CD14-positive monocyte (primary cell): Measurements from ENCODE around the gene RBM45. TPM values are rescaled to one million over a fixed set of nuclear protein-coding genes. Genes with fewer than 3 reads are reported as not detected.

Experiments used
- DNase-seq, 3 donors: peaks; one replicate each; pipeline ENCODE4 v3.0.0-alpha.2; 2011 to 2022
- H2AFZ ChIP-seq: 2 replicates; pipeline ENCODE4 v1.6.0; 2012; ENCODE audit warnings: mild to moderate bottlenecking, low read depth, low read length, inconsistent platforms; ENCODE audit not compliant: insufficient read depth, poor library complexity, severe bottlenecking
- H3K27ac ChIP-seq, 2 donors: 1 replicate in 1 of 2; 2 replicates in 1 of 2; pipeline ENCODE4 v1.5.1; 2012 to 2013; ENCODE audit warnings: low read length in 2 of 2, control low read depth in 1 of 2, inconsistent platforms in 1 of 2, low read depth in 1 of 2, mild to moderate bottlenecking in 1 of 2
- H3K27me3 ChIP-seq, 2 donors: one replicate each; pipeline versions ENCODE4 v1.6.0 to v1.6.1; 2011 to 2013; ENCODE audit warnings: low read length in 2 of 2; ENCODE audit not compliant: control insufficient read depth in 2 of 2, insufficient read depth in 2 of 2
- H3K36me3 ChIP-seq, 2 donors: replicated peaks in 1 of 2; 1 replicate in 1 of 2; 2 replicates in 1 of 2; pipeline versions ENCODE4 v1.5.1 to v1.6.1; 2012 to 2013; ENCODE audit warnings: low read length in 2 of 2, control low read depth in 1 of 2, inconsistent platforms in 1 of 2, mild to moderate bottlenecking in 1 of 2; ENCODE audit not compliant: insufficient read depth in 2 of 2, control insufficient read depth in 1 of 2
- H3K4me1 ChIP-seq, 2 donors: 1 replicate in 1 of 2; 2 replicates in 1 of 2; pipeline versions ENCODE4 v1.5.1 to v1.6.1; 2012 to 2013; ENCODE audit warnings: low read length in 2 of 2, control low read depth in 1 of 2, inconsistent platforms in 1 of 2, mild to moderate bottlenecking in 1 of 2, moderate library complexity in 1 of 2; ENCODE audit not compliant: insufficient read depth in 2 of 2, control insufficient read depth in 1 of 2
- H3K4me2 ChIP-seq: replicated peaks from 2 replicates; pipeline ENCODE3; 2012; ENCODE audit warnings: low read length, moderate library complexity, mild to moderate bottlenecking; ENCODE audit not compliant: poor library complexity, severe bottlenecking; ENCODE audit errors: extremely low read depth
- H3K4me3 ChIP-seq, 3 experiments: fragments of 200-600 bp in 1 of 3; sonication (generic) in 1 of 3; replicated peaks in 1 of 3; 1 replicate in 2 of 3; 2 replicates in 1 of 3; pipeline ENCODE4 v1.5.1; 2011 to 2013; ENCODE audit warnings: low read length in 3 of 3, mild to moderate bottlenecking in 3 of 3, control low read depth in 2 of 3, low read depth in 2 of 3, inconsistent platforms in 1 of 3, moderate library complexity in 1 of 3
- H3K79me2 ChIP-seq: 2 replicates; pipeline ENCODE4 v1.6.0; 2012; ENCODE audit warnings: mild to moderate bottlenecking, control low read depth, inconsistent platforms, low read length, moderate library complexity; ENCODE audit not compliant: insufficient read depth
- H3K9ac ChIP-seq: 2 replicates; pipeline ENCODE4 v1.6.0; 2017; ENCODE audit warnings: low read length, mild to moderate bottlenecking; ENCODE audit not compliant: insufficient read depth, poor library complexity, severe bottlenecking
- H3K9me3 ChIP-seq, 2 donors: replicated peaks in 1 of 2; 1 replicate in 1 of 2; 2 replicates in 1 of 2; pipeline versions ENCODE4 v1.5.1 to v1.6.1; 2012 to 2013; ENCODE audit warnings: low read length in 2 of 2, control low read depth in 1 of 2; ENCODE audit not compliant: control insufficient read depth in 1 of 2, insufficient read depth in 1 of 2
- H4K20me1 ChIP-seq: 2 replicates; pipeline ENCODE4 v1.6.0; 2012; ENCODE audit warnings: mild to moderate bottlenecking, low read length, control low read depth, moderate library complexity; ENCODE audit not compliant: insufficient read depth
- H3K27ac Mint-ChIP-seq, 7 donors: one replicate each; pipeline ENCODE4 v1.8.0; 2020; ENCODE audit warnings: mild to moderate bottlenecking in 7 of 7, mixed read lengths in 7 of 7, moderate library complexity in 6 of 7, inconsistent platforms in 2 of 7
- H3K27me3 Mint-ChIP-seq, 3 donors: one replicate each; pipeline ENCODE4 v1.8.0; 2021 to 2022; ENCODE audit warnings: low read depth in 3 of 3, mild to moderate bottlenecking in 3 of 3, mixed read lengths in 3 of 3, moderate library complexity in 3 of 3, inconsistent platforms in 1 of 3
- H3K36me3 Mint-ChIP-seq, 2 donors: one replicate each; pipeline ENCODE4 v1.8.0; 2020; ENCODE audit warnings: mixed read lengths in 2 of 2, inconsistent platforms in 1 of 2, mild to moderate bottlenecking in 1 of 2
- H3K4me1 Mint-ChIP-seq: one replicate; pipeline ENCODE4 v1.8.0; 2020; ENCODE audit warnings: mild to moderate bottlenecking, mixed read lengths
- H3K4me3 Mint-ChIP-seq, 2 donors: one replicate each; pipeline ENCODE4 v1.8.0; 2020; ENCODE audit warnings: mild to moderate bottlenecking in 2 of 2, mixed read lengths in 2 of 2, moderate library complexity in 1 of 2
- H3K9me3 Mint-ChIP-seq, 7 donors: one replicate each; pipeline ENCODE4 v1.8.0; 2020 to 2022; ENCODE audit warnings: mixed read lengths in 7 of 7, mild to moderate bottlenecking in 6 of 7, moderate library complexity in 6 of 7, inconsistent platforms in 2 of 7
- CTCF ChIP-seq: fragments of 200-600 bp; IDR thresholded peaks from one replicate; pipeline ENCODE4 v1.8.0; 2022; ENCODE audit warnings: antibody characterized with exemption, mild to moderate bottlenecking
- WGBS: methylation state at CpG from one replicate; pipeline ENCODE4 v1.1.5; 2013; ENCODE audit warnings: missing lambda C conversion rate; ENCODE audit not compliant: insufficient coverage; 5-methylcytosine and 5-hydroxymethylcytosine counted together
- intact Hi-C, 2 donors: fragments of 100-400 bp; cut with micrococcal nuclease; formaldehyde crosslinking; loops; one replicate each; pipeline versions ENCODE4 v1.15.0 to v1.15.1; 2023
- polyA plus RNA-seq, 3 donors: library from polyadenylated mRNA; depleted of rRNA in 1 of 3; unstranded in 2 of 3; stranded (reverse) in 1 of 3; fragments of 300-500 nt in 2 of 3; fragments of >200 nt in 1 of 3; fragmentation: Illumina TruSeq in 2 of 3; gene quantifications; 1 replicate in 2 of 3; 2 replicates in 1 of 3; pipeline ENCODE4 v1.2.3, GENCODE V29; 2012 to 2021

RBM45 gene
- polyA plus RNA-seq, 3 donors: 5.7 to 6.6 (median 5.9) TPM

GRCh38 chr2:178119179-178119922 is 7.1 kb downstream of the RBM45 start:
- Mint-ChIP-seq H3K27me3 (no peaks in the 10 kb centered on the region), H3K9me3 (no peaks in the 10 kb centered on the region), H3K36me3 (peaks cover 59 to 66% of the 10 kb centered on the region in 2 donors), H3K27ac (peak overlapping the region in 1 of 7 donors; percentile 27), H3K4me1 (peaks cover 9% of the 10 kb centered on the region), H3K4me3 (no peak overlapping the region)
- DNase-seq: no peak
- Histone ChIP-seq H3K4me1 (no peaks in the 10 kb centered on the region), H3K9me3 (no peaks in the 10 kb centered on the region), H3K27me3 (no peaks in the 10 kb centered on the region), H4K20me1 (no peaks in the 10 kb centered on the region), H3K4me3 (no peak overlapping the region), H3K27ac (no peak overlapping the region), H3K79me2 (no peaks in the 10 kb centered on the region), H3K36me3 (peaks cover 58 to 81% of the 10 kb centered on the region in 2 donors), H2AFZ (no peak overlapping the region), H3K4me2 (no peak overlapping the region), H3K9ac (no peak overlapping the region)
- WGBS: 100% methylated on average over 2 of the region's 3 CpGs
- no peak for TF ChIP-seq CTCF
- intact Hi-C loops: no loop called here

- no peaks in the 10 kb centered on the region for H3K9me3 ChIP-seq
- intact Hi-C loops: no loop called here
- no peaks in the 10 kb centered on the region for H3K27me3 ChIP-seq
- Mint-ChIP-seq H3K9me3 (no peaks in the 10 kb centered on the region), H3K4me3 (no peak overlapping the region), H3K36me3 (peaks cover 70 to 79% of the 10 kb centered on the region in 2 donors), H3K4me1 (no peaks in the 10 kb centered on the region), H3K27me3 (peaks cover 0 to 1% (median 0%) of the 10 kb centered on the region in 3 donors), H3K27ac (no peak overlapping the region)
- H3K4me1 ChIP-seq: no peaks in the 10 kb centered on the region
- H3K4me3 ChIP-seq: no peak overlapping the region
- no peak overlapping the region for H3K9ac ChIP-seq
- H3K4me2 ChIP-seq: no peak overlapping the region
- H3K79me2 ChIP-seq: no peaks in the 10 kb centered on the region
- peaks cover 75 to 99% of the 10 kb centered on the region in 2 donors for H3K36me3 ChIP-seq
- no peak overlapping the region for H2AFZ ChIP-seq
- DNase-seq: no peak
- WGBS: no CpG with 5 or more reads among the region's 2 CpGs
- H3K27ac ChIP-seq: no peak overlapping the region
- no peaks in the 10 kb centered on the region for H4K20me1 ChIP-seq
- TF ChIP-seq CTCF: no peak
These were observed 10.9 kb downstream of the RBM45 start for GRCh38 chr2:178123163-178123562.
